Lower leg skin (tissue), 3 donors: Measurements from ENCODE around the gene HVCN1.

Source experiments
- POLR2A ChIP-seq, 2 donors: fragments of 450-650 bp; IDR thresholded peaks; one replicate each; pipeline ENCODE4 v1.6.1; 2016 to 2017; ENCODE audit warnings: antibody characterized with exemption in 2 of 2, mild to moderate bottlenecking in 1 of 2, moderate library complexity in 1 of 2
- TF ChIP-seq, protein P1 (sequence below), 3 donors: fragments of 450-650 bp; IDR thresholded peaks; one replicate each; pipeline ENCODE4 v1.5.1; 2016; ENCODE audit warnings: antibody characterized with exemption in 3 of 3, mild to moderate bottlenecking in 3 of 3, moderate library complexity in 2 of 3

DNA sequence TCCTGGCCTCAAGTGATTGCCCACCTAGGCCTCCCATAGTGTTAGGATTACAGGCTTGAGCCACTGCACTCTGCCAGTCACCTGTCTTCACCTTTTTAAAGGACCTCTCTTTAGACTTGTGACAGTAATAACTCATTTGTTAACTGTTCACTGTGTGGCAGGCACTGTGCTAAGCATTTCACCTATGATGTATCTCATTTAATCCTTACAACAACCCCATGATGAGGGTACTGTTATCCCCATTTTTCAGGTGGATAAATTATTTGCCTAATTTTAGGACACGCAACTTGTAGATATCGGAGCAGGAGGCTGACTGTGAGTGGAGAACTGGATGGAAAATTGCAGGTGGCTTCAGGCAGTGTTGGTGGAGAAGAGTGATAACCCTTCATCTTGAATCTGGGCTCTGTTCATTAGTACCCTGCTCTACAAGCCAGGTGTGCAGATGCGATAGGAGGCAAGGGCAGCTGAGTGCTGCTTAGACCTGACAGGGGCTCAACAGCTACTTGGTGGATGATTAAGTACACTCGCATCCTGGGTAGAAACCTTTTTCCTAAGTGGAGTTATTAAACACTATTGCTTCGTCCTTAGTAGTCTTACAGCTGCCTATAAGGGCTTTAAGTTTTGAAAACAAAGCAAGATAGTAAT, 72.3 kb downstream of the HVCN1 start:
- TF ChIP-seq, protein P1, sequence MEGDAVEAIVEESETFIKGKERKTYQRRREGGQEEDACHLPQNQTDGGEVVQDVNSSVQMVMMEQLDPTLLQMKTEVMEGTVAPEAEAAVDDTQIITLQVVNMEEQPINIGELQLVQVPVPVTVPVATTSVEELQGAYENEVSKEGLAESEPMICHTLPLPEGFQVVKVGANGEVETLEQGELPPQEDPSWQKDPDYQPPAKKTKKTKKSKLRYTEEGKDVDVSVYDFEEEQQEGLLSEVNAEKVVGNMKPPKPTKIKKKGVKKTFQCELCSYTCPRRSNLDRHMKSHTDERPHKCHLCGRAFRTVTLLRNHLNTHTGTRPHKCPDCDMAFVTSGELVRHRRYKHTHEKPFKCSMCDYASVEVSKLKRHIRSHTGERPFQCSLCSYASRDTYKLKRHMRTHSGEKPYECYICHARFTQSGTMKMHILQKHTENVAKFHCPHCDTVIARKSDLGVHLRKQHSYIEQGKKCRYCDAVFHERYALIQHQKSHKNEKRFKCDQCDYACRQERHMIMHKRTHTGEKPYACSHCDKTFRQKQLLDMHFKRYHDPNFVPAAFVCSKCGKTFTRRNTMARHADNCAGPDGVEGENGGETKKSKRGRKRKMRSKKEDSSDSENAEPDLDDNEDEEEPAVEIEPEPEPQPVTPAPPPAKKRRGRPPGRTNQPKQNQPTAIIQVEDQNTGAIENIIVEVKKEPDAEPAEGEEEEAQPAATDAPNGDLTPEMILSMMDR (IDR thresholded peaks at IDR 0.05): no peak
- no peak for TF ChIP-seq POLR2A (IDR thresholded peaks at IDR 0.05)
